HCT116 (cell line): ENCODE results near the gene C1orf185.

Experiments
- CBX3 ChIP-seq: IDR thresholded peaks from 2 replicates; pipeline ENCODE4 v1.6.1; 2012; ENCODE audit warnings: low read depth
- CEBPB ChIP-seq: IDR thresholded peaks from 2 replicates; pipeline ENCODE4 v1.6.1; 2012; ENCODE audit warnings: low read depth
- CTCF ChIP-seq, 3 experiments: fragments of 200-600 bp in 1 of 3; sonication (generic) in 1 of 3; IDR thresholded peaks in 2 of 3; conservative IDR thresholded peaks in 1 of 3; 2 replicates each; pipeline ENCODE4 v1.5.1; 2012 to 2017; ENCODE audit warnings: low read depth in 2 of 3, low read length in 2 of 3, antibody characterized with exemption in 1 of 3, borderline replicate concordance in 1 of 3, control low read depth in 1 of 3, mild to moderate bottlenecking in 1 of 3, mixed read lengths in 1 of 3, mixed run types in 1 of 3, moderate library complexity in 1 of 3; ENCODE audit not compliant: insufficient read depth in 1 of 3
- EZH2 ChIP-seq: fragments of 200-600 bp; sonication (generic); IDR thresholded peaks from 2 replicates; pipeline ENCODE4 v1.6.1; 2017; ENCODE audit warnings: antibody characterized with exemption, mixed run types
- EZH2phosphoT487 ChIP-seq: fragments of 200-600 bp; IDR thresholded peaks from 2 replicates; pipeline ENCODE4 v1.6.1; 2018; ENCODE audit warnings: antibody characterized with exemption, borderline replicate concordance
- POLR2A ChIP-seq: IDR thresholded peaks from 2 replicates; pipeline ENCODE4 v1.7.0; 2011; ENCODE audit warnings: borderline replicate concordance; ENCODE audit not compliant: insufficient read depth, insufficient read length; ENCODE audit errors: extremely low read depth
- POLR2AphosphoS5 ChIP-seq: IDR thresholded peaks from 2 replicates; pipeline ENCODE4 v1.6.1; 2011; ENCODE audit warnings: mild to moderate bottlenecking, low read depth, low read length, moderate library complexity
- SIN3A ChIP-seq: IDR thresholded peaks from 2 replicates; pipeline ENCODE4 v1.6.1; 2012; ENCODE audit warnings: low read depth
- SP1 ChIP-seq: IDR thresholded peaks from 2 replicates; pipeline ENCODE4 v1.6.1; 2012; ENCODE audit warnings: low read depth
- YY1 ChIP-seq: IDR thresholded peaks from 2 replicates; pipeline ENCODE4 v1.6.1; 2011; ENCODE audit warnings: low read length, low read depth, moderate library complexity, mild to moderate bottlenecking; ENCODE audit not compliant: insufficient replicate concordance; ENCODE audit errors: extremely low read depth
- ZFX ChIP-seq: fragments of 450-650 bp; IDR thresholded peaks from 2 replicates; pipeline ENCODE4 v1.6.1; 2017
- ZNF274 ChIP-seq: fragments of 200-500 bp; sonication (Bioruptor generic); IDR thresholded peaks from 2 replicates; pipeline ENCODE4 v1.6.1; 2014; ENCODE audit warnings: mild to moderate bottlenecking, low read depth, low read length, inconsistent platforms
- TF ChIP-seq, protein P1 (sequence below): IDR thresholded peaks from 2 replicates; pipeline ENCODE4 v1.6.1; 2012
- TF ChIP-seq, protein P2 (sequence below): IDR thresholded peaks from 2 replicates; pipeline ENCODE4 v1.6.1; 2012; ENCODE audit warnings: low read depth

GRCh38 chr1:51071291-51072042 lies 30.6 kb upstream of the C1orf185 start:
- TF ChIP-seq CEBPB, result no peak
- TF ChIP-seq, protein P1, sequence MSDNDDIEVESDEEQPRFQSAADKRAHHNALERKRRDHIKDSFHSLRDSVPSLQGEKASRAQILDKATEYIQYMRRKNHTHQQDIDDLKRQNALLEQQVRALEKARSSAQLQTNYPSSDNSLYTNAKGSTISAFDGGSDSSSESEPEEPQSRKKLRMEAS, result no peak
- no peak for TF ChIP-seq CBX3
- TF ChIP-seq CTCF (IDR thresholded peaks at IDR 0.05 in 2 of 3, conservative IDR thresholded peaks at IDR 0.05 in 1 of 3; ENCODE audit: borderline replicate concordance in 1 of 3, insufficient read depth in 1 of 3, low read depth in 2 of 3, low read length in 2 of 3), result no peak
- no peak for TF ChIP-seq EZH2phosphoT487
- no peak for TF ChIP-seq POLR2A
- TF ChIP-seq, protein P2, sequence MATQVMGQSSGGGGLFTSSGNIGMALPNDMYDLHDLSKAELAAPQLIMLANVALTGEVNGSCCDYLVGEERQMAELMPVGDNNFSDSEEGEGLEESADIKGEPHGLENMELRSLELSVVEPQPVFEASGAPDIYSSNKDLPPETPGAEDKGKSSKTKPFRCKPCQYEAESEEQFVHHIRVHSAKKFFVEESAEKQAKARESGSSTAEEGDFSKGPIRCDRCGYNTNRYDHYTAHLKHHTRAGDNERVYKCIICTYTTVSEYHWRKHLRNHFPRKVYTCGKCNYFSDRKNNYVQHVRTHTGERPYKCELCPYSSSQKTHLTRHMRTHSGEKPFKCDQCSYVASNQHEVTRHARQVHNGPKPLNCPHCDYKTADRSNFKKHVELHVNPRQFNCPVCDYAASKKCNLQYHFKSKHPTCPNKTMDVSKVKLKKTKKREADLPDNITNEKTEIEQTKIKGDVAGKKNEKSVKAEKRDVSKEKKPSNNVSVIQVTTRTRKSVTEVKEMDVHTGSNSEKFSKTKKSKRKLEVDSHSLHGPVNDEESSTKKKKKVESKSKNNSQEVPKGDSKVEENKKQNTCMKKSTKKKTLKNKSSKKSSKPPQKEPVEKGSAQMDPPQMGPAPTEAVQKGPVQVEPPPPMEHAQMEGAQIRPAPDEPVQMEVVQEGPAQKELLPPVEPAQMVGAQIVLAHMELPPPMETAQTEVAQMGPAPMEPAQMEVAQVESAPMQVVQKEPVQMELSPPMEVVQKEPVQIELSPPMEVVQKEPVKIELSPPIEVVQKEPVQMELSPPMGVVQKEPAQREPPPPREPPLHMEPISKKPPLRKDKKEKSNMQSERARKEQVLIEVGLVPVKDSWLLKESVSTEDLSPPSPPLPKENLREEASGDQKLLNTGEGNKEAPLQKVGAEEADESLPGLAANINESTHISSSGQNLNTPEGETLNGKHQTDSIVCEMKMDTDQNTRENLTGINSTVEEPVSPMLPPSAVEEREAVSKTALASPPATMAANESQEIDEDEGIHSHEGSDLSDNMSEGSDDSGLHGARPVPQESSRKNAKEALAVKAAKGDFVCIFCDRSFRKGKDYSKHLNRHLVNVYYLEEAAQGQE, result no peak
- no peak for TF ChIP-seq ZFX
- no peak for TF ChIP-seq POLR2AphosphoS5
- TF ChIP-seq EZH2, result no peak
- no peak for TF ChIP-seq SIN3A
- no peak for TF ChIP-seq YY1
- no peak for TF ChIP-seq ZNF274
- no peak for TF ChIP-seq SP1
